CD14-positive monocyte (primary cell): Measurements from ENCODE around the gene DDIAS. TPM values are rescaled to one million over a fixed set of nuclear protein-coding genes. Genes with fewer than 3 reads are reported as not detected.
"Not testable (repeated sequence)": the region's sequence is repeated elsewhere in the genome, so short reads cannot be mapped to it uniquely, and the experiment has no call there.

ENCODE experiments used
- DNase-seq, 3 donors: peaks; one replicate each; pipeline ENCODE4 v3.0.0-alpha.2; 2011 to 2022
- H2AFZ ChIP-seq: 2 replicates; pipeline ENCODE4 v1.6.0; 2012; ENCODE audit warnings: mild to moderate bottlenecking, low read depth, low read length, inconsistent platforms; ENCODE audit not compliant: insufficient read depth, poor library complexity, severe bottlenecking
- H3K27ac ChIP-seq, 2 donors: 1 replicate in 1 of 2; 2 replicates in 1 of 2; pipeline ENCODE4 v1.5.1; 2012 to 2013; ENCODE audit warnings: low read length in 2 of 2, control low read depth in 1 of 2, inconsistent platforms in 1 of 2, low read depth in 1 of 2, mild to moderate bottlenecking in 1 of 2
- H3K27me3 ChIP-seq, 2 donors: one replicate each; pipeline versions ENCODE4 v1.6.0 to v1.6.1; 2011 to 2013; ENCODE audit warnings: low read length in 2 of 2; ENCODE audit not compliant: control insufficient read depth in 2 of 2, insufficient read depth in 2 of 2
- H3K36me3 ChIP-seq, 2 donors: replicated peaks in 1 of 2; 1 replicate in 1 of 2; 2 replicates in 1 of 2; pipeline versions ENCODE4 v1.5.1 to v1.6.1; 2012 to 2013; ENCODE audit warnings: low read length in 2 of 2, control low read depth in 1 of 2, inconsistent platforms in 1 of 2, mild to moderate bottlenecking in 1 of 2; ENCODE audit not compliant: insufficient read depth in 2 of 2, control insufficient read depth in 1 of 2
- H3K4me1 ChIP-seq, 2 donors: 1 replicate in 1 of 2; 2 replicates in 1 of 2; pipeline versions ENCODE4 v1.5.1 to v1.6.1; 2012 to 2013; ENCODE audit warnings: low read length in 2 of 2, control low read depth in 1 of 2, inconsistent platforms in 1 of 2, mild to moderate bottlenecking in 1 of 2, moderate library complexity in 1 of 2; ENCODE audit not compliant: insufficient read depth in 2 of 2, control insufficient read depth in 1 of 2
- H3K4me2 ChIP-seq: replicated peaks from 2 replicates; pipeline ENCODE3; 2012; ENCODE audit warnings: low read length, moderate library complexity, mild to moderate bottlenecking; ENCODE audit not compliant: poor library complexity, severe bottlenecking; ENCODE audit errors: extremely low read depth
- H3K4me3 ChIP-seq, 3 experiments: fragments of 200-600 bp in 1 of 3; sonication (generic) in 1 of 3; replicated peaks in 1 of 3; 1 replicate in 2 of 3; 2 replicates in 1 of 3; pipeline ENCODE4 v1.5.1; 2011 to 2013; ENCODE audit warnings: low read length in 3 of 3, mild to moderate bottlenecking in 3 of 3, control low read depth in 2 of 3, low read depth in 2 of 3, inconsistent platforms in 1 of 3, moderate library complexity in 1 of 3
- H3K79me2 ChIP-seq: 2 replicates; pipeline ENCODE4 v1.6.0; 2012; ENCODE audit warnings: mild to moderate bottlenecking, control low read depth, inconsistent platforms, low read length, moderate library complexity; ENCODE audit not compliant: insufficient read depth
- H3K9ac ChIP-seq: 2 replicates; pipeline ENCODE4 v1.6.0; 2017; ENCODE audit warnings: low read length, mild to moderate bottlenecking; ENCODE audit not compliant: insufficient read depth, poor library complexity, severe bottlenecking
- H3K9me3 ChIP-seq, 2 donors: replicated peaks in 1 of 2; 1 replicate in 1 of 2; 2 replicates in 1 of 2; pipeline versions ENCODE4 v1.5.1 to v1.6.1; 2012 to 2013; ENCODE audit warnings: low read length in 2 of 2, control low read depth in 1 of 2; ENCODE audit not compliant: control insufficient read depth in 1 of 2, insufficient read depth in 1 of 2
- H4K20me1 ChIP-seq: 2 replicates; pipeline ENCODE4 v1.6.0; 2012; ENCODE audit warnings: mild to moderate bottlenecking, low read length, control low read depth, moderate library complexity; ENCODE audit not compliant: insufficient read depth
- H3K27ac Mint-ChIP-seq, 7 donors: one replicate each; pipeline ENCODE4 v1.8.0; 2020; ENCODE audit warnings: mild to moderate bottlenecking in 7 of 7, mixed read lengths in 7 of 7, moderate library complexity in 6 of 7, inconsistent platforms in 2 of 7
- H3K27me3 Mint-ChIP-seq, 3 donors: one replicate each; pipeline ENCODE4 v1.8.0; 2021 to 2022; ENCODE audit warnings: low read depth in 3 of 3, mild to moderate bottlenecking in 3 of 3, mixed read lengths in 3 of 3, moderate library complexity in 3 of 3, inconsistent platforms in 1 of 3
- H3K36me3 Mint-ChIP-seq, 2 donors: one replicate each; pipeline ENCODE4 v1.8.0; 2020; ENCODE audit warnings: mixed read lengths in 2 of 2, inconsistent platforms in 1 of 2, mild to moderate bottlenecking in 1 of 2
- H3K4me1 Mint-ChIP-seq: one replicate; pipeline ENCODE4 v1.8.0; 2020; ENCODE audit warnings: mild to moderate bottlenecking, mixed read lengths
- H3K4me3 Mint-ChIP-seq, 2 donors: one replicate each; pipeline ENCODE4 v1.8.0; 2020; ENCODE audit warnings: mild to moderate bottlenecking in 2 of 2, mixed read lengths in 2 of 2, moderate library complexity in 1 of 2
- H3K9me3 Mint-ChIP-seq, 7 donors: one replicate each; pipeline ENCODE4 v1.8.0; 2020 to 2022; ENCODE audit warnings: mixed read lengths in 7 of 7, mild to moderate bottlenecking in 6 of 7, moderate library complexity in 6 of 7, inconsistent platforms in 2 of 7
- WGBS: methylation state at CpG from one replicate; pipeline ENCODE4 v1.1.5; 2013; ENCODE audit warnings: missing lambda C conversion rate; ENCODE audit not compliant: insufficient coverage; 5-methylcytosine and 5-hydroxymethylcytosine counted together
- intact Hi-C, 2 donors: fragments of 100-400 bp; cut with micrococcal nuclease; formaldehyde crosslinking; loops; one replicate each; pipeline versions ENCODE4 v1.15.0 to v1.15.1; 2023
- polyA plus RNA-seq, 3 donors: library from polyadenylated mRNA; depleted of rRNA in 1 of 3; unstranded in 2 of 3; stranded (reverse) in 1 of 3; fragments of 300-500 nt in 2 of 3; fragments of >200 nt in 1 of 3; fragmentation: Illumina TruSeq in 2 of 3; gene quantifications; 1 replicate in 2 of 3; 2 replicates in 1 of 3; pipeline ENCODE4 v1.2.3, GENCODE V29; 2012 to 2021
- TF ChIP-seq, protein P1 (sequence below): fragments of 200-600 bp; IDR thresholded peaks from one replicate; pipeline ENCODE4 v1.8.0; 2022; ENCODE audit warnings: antibody characterized with exemption, mild to moderate bottlenecking

Gene DDIAS
- polyA plus RNA-seq, 3 donors, result 6.0 to 14.1 (median 13.5) TPM

DNA sequence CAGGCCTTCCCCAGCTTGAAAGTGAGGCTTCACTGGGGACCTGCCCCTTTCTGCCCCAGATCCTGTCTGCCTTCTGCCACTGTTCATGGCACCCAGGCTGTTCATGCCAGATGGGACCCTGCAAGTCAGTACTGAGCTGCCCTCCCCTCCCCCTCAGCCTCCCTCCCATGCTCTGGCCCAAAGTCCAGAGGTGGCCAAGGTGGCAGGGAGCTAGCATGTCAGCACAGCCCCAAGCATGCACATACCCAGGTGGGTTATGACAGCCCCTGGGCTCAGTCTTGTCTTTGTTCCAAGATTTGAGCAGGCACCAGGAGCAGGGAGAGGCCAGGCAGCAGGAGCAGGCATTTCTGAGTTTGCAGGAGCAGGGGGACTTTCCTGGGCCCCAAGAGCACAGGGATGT lies 44.1 kb downstream of the DDIAS start:
- Histone ChIP-seq H3K9me3 (peaks cover 0 to 4% of the 10 kb centered on the region in 2 donors), H3K9ac (no peak overlapping the region), H3K4me2 (no peak overlapping the region), H3K79me2 (no peaks in the 10 kb centered on the region), H3K4me1 (no peaks in the 10 kb centered on the region), H3K27me3 (no peaks in the 10 kb centered on the region), H4K20me1 (no peaks in the 10 kb centered on the region), H2AFZ (no peak overlapping the region), H3K4me3 (no peak overlapping the region), H3K27ac (no peak overlapping the region), H3K36me3 (no peaks in the 10 kb centered on the region)
- Mint-ChIP-seq H3K27ac (no peak overlapping the region), H3K9me3 (peaks cover 2 to 16% (median 3%) of the 10 kb centered on the region in 7 donors), H3K4me3 (no peak overlapping the region), H3K27me3 (peaks cover 4 to 10% (median 6%) of the 10 kb centered on the region in 3 donors), H3K36me3 (no peaks in the 10 kb centered on the region), H3K4me1 (no peaks in the 10 kb centered on the region)
- TF ChIP-seq, protein P1, sequence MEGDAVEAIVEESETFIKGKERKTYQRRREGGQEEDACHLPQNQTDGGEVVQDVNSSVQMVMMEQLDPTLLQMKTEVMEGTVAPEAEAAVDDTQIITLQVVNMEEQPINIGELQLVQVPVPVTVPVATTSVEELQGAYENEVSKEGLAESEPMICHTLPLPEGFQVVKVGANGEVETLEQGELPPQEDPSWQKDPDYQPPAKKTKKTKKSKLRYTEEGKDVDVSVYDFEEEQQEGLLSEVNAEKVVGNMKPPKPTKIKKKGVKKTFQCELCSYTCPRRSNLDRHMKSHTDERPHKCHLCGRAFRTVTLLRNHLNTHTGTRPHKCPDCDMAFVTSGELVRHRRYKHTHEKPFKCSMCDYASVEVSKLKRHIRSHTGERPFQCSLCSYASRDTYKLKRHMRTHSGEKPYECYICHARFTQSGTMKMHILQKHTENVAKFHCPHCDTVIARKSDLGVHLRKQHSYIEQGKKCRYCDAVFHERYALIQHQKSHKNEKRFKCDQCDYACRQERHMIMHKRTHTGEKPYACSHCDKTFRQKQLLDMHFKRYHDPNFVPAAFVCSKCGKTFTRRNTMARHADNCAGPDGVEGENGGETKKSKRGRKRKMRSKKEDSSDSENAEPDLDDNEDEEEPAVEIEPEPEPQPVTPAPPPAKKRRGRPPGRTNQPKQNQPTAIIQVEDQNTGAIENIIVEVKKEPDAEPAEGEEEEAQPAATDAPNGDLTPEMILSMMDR, result no peak
- no peak for DNase-seq
- intact Hi-C loops, result no loop called here

DNA sequence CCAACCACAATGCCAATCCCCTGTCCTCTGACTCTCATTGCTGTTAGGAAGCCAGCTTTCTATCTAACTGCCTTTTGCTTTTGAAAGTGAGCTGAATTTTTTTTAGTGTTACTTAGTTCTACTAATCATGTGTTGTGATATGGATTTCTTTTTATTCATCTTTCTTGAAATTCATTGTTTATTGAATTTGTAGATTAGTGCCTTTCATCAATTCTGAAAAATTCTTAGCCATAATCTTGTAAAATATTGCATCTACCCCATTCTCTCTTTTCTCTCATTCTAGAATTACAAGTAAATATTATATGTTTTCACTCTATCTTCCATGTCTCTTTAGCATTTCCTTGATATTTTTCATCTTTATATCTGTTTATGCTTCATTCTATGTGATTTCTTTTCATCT lies 47.8 kb downstream of the DDIAS start:
- Histone ChIP-seq H3K4me1 (no peaks in the 10 kb centered on the region), H3K9me3 (no peaks in the 10 kb centered on the region), H3K79me2 (no peaks in the 10 kb centered on the region), H3K9ac (no peak overlapping the region), H4K20me1 (no peaks in the 10 kb centered on the region), H3K4me2 (no peak overlapping the region), H2AFZ (no peak overlapping the region), H3K4me3 (no peak overlapping the region), H3K27ac (no peak overlapping the region), H3K36me3 (no peaks in the 10 kb centered on the region), H3K27me3 (no peaks in the 10 kb centered on the region)
- TF ChIP-seq, protein P1, result no peak
- intact Hi-C loops, result no loop called here
- Mint-ChIP-seq H3K27me3 (peaks cover 4 to 11% (median 6%) of the 10 kb centered on the region in 3 donors), H3K4me3 (no peak overlapping the region), H3K4me1 (peaks cover 4% of the 10 kb centered on the region), H3K27ac (no peak overlapping the region), H3K9me3 (peaks cover 0 to 10% (median 4%) of the 10 kb centered on the region in 7 donors), H3K36me3 (no peaks in the 10 kb centered on the region)
- DNase-seq, result no peak

DNA sequence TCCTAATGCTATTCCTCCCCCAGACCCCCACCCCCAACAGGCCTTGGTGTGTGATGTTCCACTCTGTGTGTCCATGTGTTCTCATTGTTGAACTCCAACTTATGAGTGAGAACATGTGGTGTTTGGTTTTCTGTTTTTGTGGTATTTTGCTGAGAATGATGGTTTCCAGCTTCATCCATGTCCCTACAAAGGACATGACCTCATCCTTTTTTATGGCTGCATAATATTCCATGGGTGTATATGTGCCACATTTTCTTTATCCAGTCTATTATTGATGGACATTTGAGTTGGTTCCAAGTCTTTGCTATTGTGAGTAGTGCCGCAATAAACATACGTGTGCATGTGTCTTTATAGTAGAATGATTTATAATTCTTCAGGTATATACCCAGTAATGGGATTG lies 49.0 kb downstream of the DDIAS start:
- DNase-seq, H3K36me3 Mint-ChIP-seq, H3K79me2 ChIP-seq, H3K4me1 ChIP-seq, H3K36me3 ChIP-seq, H3K27ac Mint-ChIP-seq, H3K27ac ChIP-seq, H3K4me1 Mint-ChIP-seq, H3K27me3 ChIP-seq, intact Hi-C loops, H3K4me3 Mint-ChIP-seq, H3K9me3 ChIP-seq, H3K9ac ChIP-seq, H3K4me3 ChIP-seq, H2AFZ ChIP-seq, H3K4me2 ChIP-seq, H4K20me1 ChIP-seq: not testable (repeated sequence)
- Mint-ChIP-seq H3K9me3 (peaks cover 1 to 14% (median 8%) of the 10 kb centered on the region in 7 donors), H3K27me3 (peaks cover 6 to 11% (median 6%) of the 10 kb centered on the region in 3 donors)
- no CpG with 5 or more reads among the region's 2 CpGs for WGBS
